NCI-H82 treated with DMSO at 0.1 percent for 48 hours (cell line): ENCODE measurements around the gene SNX19.

Source experiments
- DNase-seq: peaks from one replicate; lab custom pipeline; 2025; ENCODE audit not compliant: unreplicated experiment; lab: John Stamatoyannopoulos, UW

SNX19 gene

DNA sequence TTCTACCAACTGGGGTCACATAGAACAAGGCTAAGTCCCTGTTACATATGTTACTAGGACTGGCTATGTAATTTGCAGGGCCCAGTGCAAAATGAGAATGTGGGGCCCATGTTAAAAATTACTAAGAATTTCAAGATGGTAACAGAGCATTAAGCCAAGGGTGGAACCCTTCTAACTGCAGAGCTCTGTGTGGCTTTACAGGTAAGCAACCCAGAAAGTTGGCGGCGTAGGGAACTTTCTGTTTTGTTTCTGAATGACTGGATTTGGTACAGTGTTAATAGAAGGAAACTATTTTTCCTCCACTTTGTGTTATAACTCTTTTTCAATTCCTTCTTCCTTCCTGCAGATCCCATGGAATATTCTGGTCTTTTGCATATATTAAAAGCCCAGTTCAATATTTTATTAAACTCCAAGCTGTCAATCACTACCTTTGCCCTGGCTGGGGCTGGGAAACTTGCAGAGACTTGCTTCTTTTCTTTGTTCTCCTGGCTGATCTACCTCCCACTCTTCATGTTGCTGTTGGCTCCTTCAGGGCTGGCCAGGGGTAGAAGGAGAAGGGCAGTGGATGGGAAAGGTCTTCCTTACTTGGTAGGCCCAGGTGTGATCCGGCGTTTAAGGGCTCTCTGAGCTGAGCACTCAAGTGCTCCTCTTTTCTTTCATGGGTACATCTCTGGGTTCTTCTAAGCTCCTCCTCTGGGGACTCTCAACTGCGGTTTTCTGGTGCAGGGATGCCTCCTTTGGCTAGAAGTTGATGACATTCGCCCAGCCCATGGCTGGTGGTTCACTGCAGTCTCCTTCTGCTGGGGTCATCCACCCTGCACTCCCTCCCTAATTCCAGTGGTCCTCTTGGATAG lies 67.7 kb downstream of the SNX19 start:
- DNase-seq: no peak

- DNase-seq: no peak
Measured at GRCh38 chr11:130847517-130847916, 68.8 kb downstream of the SNX19 start.

DNA sequence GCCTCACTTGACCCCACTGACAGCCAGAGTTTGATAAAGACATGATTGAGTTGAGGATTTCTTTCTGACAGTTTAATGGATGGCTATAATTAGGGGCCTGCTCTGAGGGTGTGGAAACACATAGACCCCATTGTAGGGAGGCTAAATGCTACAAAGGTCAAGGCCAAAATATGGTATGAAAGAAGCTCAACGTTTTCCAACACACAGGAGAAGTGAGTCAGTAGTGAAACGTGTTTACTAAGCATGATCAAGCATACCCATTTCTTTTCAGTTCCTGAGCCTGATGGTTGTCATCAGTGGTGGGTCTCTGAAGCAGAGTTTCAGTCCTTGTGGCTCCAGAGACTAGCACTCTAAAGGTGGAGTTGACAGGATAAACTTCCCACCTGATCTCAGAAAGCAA lies 69.7 kb downstream of the SNX19 start:
- no peak for DNase-seq

DNA sequence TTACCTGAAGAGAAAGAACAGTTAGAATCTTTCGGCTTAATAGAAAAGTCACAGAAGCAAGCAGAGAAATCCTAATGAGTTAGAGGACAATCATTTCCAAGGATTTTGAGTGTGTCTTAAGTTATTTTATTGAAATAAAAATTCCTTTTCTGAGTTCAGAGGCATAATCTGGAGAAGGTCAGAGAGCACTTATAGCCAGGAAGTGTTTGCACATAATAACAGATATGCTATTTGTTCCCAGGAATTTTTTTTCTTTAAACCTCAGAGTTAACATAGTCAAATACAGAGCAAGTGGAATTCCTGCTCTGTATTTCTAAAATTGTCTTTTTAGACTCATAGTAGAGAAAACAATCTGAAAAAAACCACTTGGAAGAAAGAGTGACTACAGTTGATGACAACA lies 74.3 kb downstream of the SNX19 start:
- DNase-seq: no peak

DNA sequence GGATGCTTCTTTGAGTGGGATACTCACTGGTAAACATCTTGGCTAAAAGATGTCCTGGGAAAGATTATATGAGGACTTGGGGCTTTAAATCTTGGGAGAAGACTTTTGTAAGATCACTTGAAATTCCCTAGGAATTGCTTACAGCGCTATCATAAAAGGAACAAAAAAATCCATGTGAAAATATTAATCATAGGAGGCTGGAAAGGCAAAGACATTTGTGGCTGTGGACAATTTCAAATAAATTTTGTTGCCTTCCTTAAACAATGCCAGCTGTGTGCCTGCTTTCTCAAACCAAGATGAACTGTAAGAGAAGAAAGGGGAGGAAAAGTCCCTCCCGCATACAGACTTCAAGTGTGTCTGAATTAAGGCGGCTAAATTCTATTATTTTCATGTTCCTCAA lies 75.6 kb downstream of the SNX19 start:
- DNase-seq: no peak

DNA sequence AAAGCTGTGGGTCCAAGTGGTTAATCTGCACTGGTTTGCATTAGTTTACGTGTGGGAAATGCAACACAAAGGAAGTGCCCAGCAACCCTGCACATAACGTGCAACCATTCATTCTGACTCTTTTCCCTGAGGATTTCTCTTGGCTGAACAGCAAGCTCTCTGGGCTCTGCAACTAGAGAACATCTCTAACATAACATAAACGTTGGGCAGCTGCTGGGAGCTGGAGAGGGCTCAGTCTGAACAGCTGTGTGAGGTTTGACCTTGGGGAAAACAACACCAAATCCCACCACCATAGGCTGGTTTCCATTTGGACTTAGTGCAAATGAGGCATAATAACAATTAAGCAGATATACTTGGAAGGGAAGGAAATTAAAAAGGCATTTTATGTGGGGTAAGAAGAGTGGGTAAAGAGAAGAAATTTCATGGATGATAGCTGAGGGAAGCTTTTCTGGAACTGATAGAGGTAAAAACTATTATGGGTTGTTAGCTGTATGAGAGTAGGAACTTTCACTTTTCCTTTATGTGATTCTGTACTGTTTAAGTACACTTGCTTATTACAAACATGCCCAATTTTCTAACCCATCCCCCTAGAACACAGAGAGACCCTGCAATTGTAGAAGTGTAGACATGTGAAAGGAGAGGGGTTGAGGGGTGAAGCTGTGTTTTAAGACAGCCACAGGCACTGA lies 76.2 kb downstream of the SNX19 start:
- no peak for DNase-seq

- no peak for DNase-seq
Measured at GRCh38 chr11:130837194-130837593, 79.1 kb downstream of the SNX19 start.

DNA sequence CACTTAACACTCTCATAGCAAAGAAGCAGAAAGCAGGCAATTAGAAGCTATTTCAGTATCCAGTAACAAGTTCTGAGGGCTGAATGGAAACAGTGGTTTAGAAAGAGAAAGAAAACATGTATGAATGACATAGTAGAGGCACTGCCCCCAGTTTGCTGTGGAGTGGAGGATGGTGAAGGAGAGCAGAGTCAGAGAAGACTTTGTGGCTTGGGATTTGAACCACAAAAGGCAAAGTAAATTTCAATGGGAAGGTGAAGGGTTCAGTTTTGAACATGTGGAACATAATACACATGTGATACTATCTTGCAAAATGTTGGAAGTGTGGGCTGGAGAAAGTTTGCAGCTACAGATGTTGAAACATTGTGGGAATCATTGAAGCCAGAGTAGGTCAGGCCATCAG lies 81.4 kb downstream of the SNX19 start:
- DNase-seq: no peak

GRCh38 chr11:130832566-130833425 lies 83.5 kb downstream of the SNX19 start:
- DNase-seq: no peak

- DNase-seq: no peak
Measured at GRCh38 chr11:130831976-130832375, 84.3 kb downstream of the SNX19 start.

- no peak for DNase-seq
Measured at GRCh38 chr11:130831506-130831905, 84.8 kb downstream of the SNX19 start.

GRCh38 chr11:130830566-130830965 lies 85.7 kb downstream of the SNX19 start:
- no peak for DNase-seq

GRCh38 chr11:130829920-130830511 lies 86.3 kb downstream of the SNX19 start:
- peak; percentile 5 for DNase-seq

DNA sequence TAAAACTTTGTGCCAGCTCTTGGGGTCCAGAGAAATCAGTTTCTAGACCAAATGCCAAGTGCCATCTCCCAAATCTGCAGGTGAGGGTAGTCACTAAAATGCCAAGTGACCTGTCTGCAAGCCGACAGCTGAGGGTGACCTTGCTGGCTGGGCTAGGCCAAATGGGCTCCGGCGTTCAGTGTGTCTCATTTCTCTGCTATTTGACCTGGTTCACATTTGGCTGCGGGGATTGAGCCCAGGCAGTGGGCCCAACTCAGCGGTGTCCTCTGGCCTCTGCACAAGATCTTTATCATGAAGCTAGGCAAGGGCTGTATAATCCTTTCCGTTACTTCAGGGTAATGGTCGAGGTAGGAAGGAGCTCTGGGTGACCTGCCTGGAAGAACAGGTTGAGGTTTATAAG lies 87.5 kb downstream of the SNX19 start:
- DNase-seq: no peak

GRCh38 chr11:130827451-130828377 lies 88.6 kb downstream of the SNX19 start:
- peak; percentile 35 for DNase-seq

- DNase-seq: no peak
Measured at GRCh38 chr11:130826572-130826971, 89.7 kb downstream of the SNX19 start.

- DNase-seq: no peak
Measured at GRCh38 chr11:130825983-130826382, 90.3 kb downstream of the SNX19 start.

- DNase-seq: no peak
Measured at GRCh38 chr11:130825561-130825960, 90.7 kb downstream of the SNX19 start.
